Activated CD4-positive, alpha-beta T cell treated with anti-CD3 and anti-CD28 coated beads, Interleukin-2, amount 10 ng/mL, durations not matched to agents 24 days and 14 days (primary cell): Measurements from ENCODE around the gene CNIH3. TPM values are rescaled to one million over a fixed set of nuclear protein-coding genes. Genes with fewer than 3 reads are reported as not detected.

Source experiments
- DNase-seq: peaks from one replicate; pipeline ENCODE4 v3.0.0; 2022
- H3K27ac Mint-ChIP-seq: one replicate; pipeline ENCODE4 v1.8.0; 2022; ENCODE audit warnings: mild to moderate bottlenecking, mixed read lengths
- H3K27me3 Mint-ChIP-seq: one replicate; pipeline ENCODE4 v1.8.0; 2022; ENCODE audit warnings: mixed read lengths
- H3K36me3 Mint-ChIP-seq: one replicate; pipeline ENCODE4 v1.8.0; 2022; ENCODE audit warnings: low read depth, mild to moderate bottlenecking, mixed read lengths
- H3K4me1 Mint-ChIP-seq: one replicate; pipeline ENCODE4 v1.8.0; 2021; ENCODE audit warnings: mixed read lengths
- H3K4me3 Mint-ChIP-seq: one replicate; pipeline ENCODE4 v1.8.0; 2022; ENCODE audit warnings: mild to moderate bottlenecking, moderate library complexity, mixed read lengths
- H3K9me3 Mint-ChIP-seq: one replicate; pipeline ENCODE4 v1.8.0; 2021; ENCODE audit warnings: mixed read lengths
- intact Hi-C: fragments of 100-400 bp; cut with micrococcal nuclease; formaldehyde crosslinking; loops from one replicate; pipeline ENCODE4 v1.15.1; 2023
- total RNA-seq: library from RNA; stranded (reverse); gene quantifications from 2 replicates; pipeline ENCODE4 v1.2.3, GENCODE V29; 2022

Gene CNIH3
- total RNA-seq, 1 donor from 2014 or later, result 1.1 TPM

GRCh38 chr1:224784265-224785039 lies 168.3 kb downstream of the CNIH3 start:
- H3K27ac Mint-ChIP-seq, result no peak overlapping the region
- peaks cover 28% of the 10 kb centered on the region for H3K9me3 Mint-ChIP-seq
- H3K27me3 Mint-ChIP-seq, result no peaks in the 10 kb centered on the region
- no peaks in the 10 kb centered on the region for H3K36me3 Mint-ChIP-seq
- no peak for DNase-seq
- no peak overlapping the region for H3K4me3 Mint-ChIP-seq
- intact Hi-C loops, result no loop called here
- peaks cover 13% of the 10 kb centered on the region for H3K4me1 Mint-ChIP-seq

DNA sequence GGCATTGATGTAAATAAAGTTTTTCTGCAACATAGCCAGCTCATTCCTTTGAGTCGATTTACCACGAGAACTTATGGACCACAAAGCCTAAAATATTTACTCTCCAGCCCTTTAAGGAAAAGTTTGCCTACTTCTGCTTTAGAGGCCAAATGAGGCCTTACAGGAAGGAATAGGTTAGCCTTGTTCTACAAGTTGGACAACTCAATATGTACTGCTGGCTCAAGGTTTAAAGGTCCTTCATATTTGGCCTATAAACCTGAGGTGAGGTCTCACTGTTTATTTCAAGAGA lies 168.9 kb downstream of the CNIH3 start:
- DNase-seq, result no peak
- Mint-ChIP-seq H3K36me3 (no peaks in the 10 kb centered on the region), H3K27ac (no peak overlapping the region), H3K27me3 (no peaks in the 10 kb centered on the region), H3K9me3 (peaks cover 28% of the 10 kb centered on the region), H3K4me1 (peaks cover 13% of the 10 kb centered on the region), H3K4me3 (no peak overlapping the region)
- intact Hi-C loops, result no loop called here

- intact Hi-C loops, result no loop called here
Observed at GRCh38 chr1:224785622-224786021, 169.5 kb downstream of the CNIH3 start.

GRCh38 chr1:224786533-224787250 lies 170.6 kb downstream of the CNIH3 start:
- DNase-seq, result no peak
- H3K27me3 Mint-ChIP-seq, result no peaks in the 10 kb centered on the region
- no peak overlapping the region for H3K4me3 Mint-ChIP-seq
- H3K9me3 Mint-ChIP-seq, result peaks cover 25% of the 10 kb centered on the region
- peaks cover 13% of the 10 kb centered on the region for H3K4me1 Mint-ChIP-seq
- intact Hi-C loops, result no loop called here
- H3K36me3 Mint-ChIP-seq, result no peaks in the 10 kb centered on the region
- no peak overlapping the region for H3K27ac Mint-ChIP-seq

More at GRCh38 chr1:224785622-224786021, 169.5 kb downstream of the CNIH3 start:
- no peak overlapping the region for H3K27ac Mint-ChIP-seq
- H3K36me3 Mint-ChIP-seq, result no peaks in the 10 kb centered on the region
- H3K27me3 Mint-ChIP-seq, result no peaks in the 10 kb centered on the region
- no peak for DNase-seq
- no peak overlapping the region for H3K4me3 Mint-ChIP-seq
- H3K4me1 Mint-ChIP-seq, result peaks cover 13% of the 10 kb centered on the region
- H3K9me3 Mint-ChIP-seq, result peaks cover 28% of the 10 kb centered on the region

GRCh38 chr1:224789311-224789710 lies 173.2 kb downstream of the CNIH3 start:
- intact Hi-C loops, result no loop called here
- DNase-seq, result no peak
- peaks cover 2% of the 10 kb centered on the region for H3K27me3 Mint-ChIP-seq
- H3K27ac Mint-ChIP-seq, result no peak overlapping the region
- H3K4me1 Mint-ChIP-seq, result peaks cover 4% of the 10 kb centered on the region
- peaks cover 17% of the 10 kb centered on the region for H3K9me3 Mint-ChIP-seq
- H3K4me3 Mint-ChIP-seq, result no peak overlapping the region
- H3K36me3 Mint-ChIP-seq, result no peaks in the 10 kb centered on the region

Other genes starting within 250 kb of the CNIH3 start
- gene WDR26, start 181.5 kb upstream of the CNIH3 start, total RNA-seq, result 81.0 and 90.9 TPM in 2 replicates